CD14-positive monocyte (primary cell): ENCODE data around the gene TRIOBP. TPM values are rescaled to one million over a fixed set of nuclear protein-coding genes. Genes with fewer than 3 reads are reported as not detected.

ENCODE experiments used
- DNase-seq, 3 donors: peaks; one replicate each; pipeline ENCODE4 v3.0.0-alpha.2; 2011 to 2022
- H2AFZ ChIP-seq: 2 replicates; pipeline ENCODE4 v1.6.0; 2012; ENCODE audit warnings: mild to moderate bottlenecking, low read depth, low read length, inconsistent platforms; ENCODE audit not compliant: insufficient read depth, poor library complexity, severe bottlenecking
- H3K27ac ChIP-seq, 2 donors: 1 replicate in 1 of 2; 2 replicates in 1 of 2; pipeline ENCODE4 v1.5.1; 2012 to 2013; ENCODE audit warnings: low read length in 2 of 2, control low read depth in 1 of 2, inconsistent platforms in 1 of 2, low read depth in 1 of 2, mild to moderate bottlenecking in 1 of 2
- H3K27me3 ChIP-seq, 2 donors: one replicate each; pipeline versions ENCODE4 v1.6.0 to v1.6.1; 2011 to 2013; ENCODE audit warnings: low read length in 2 of 2; ENCODE audit not compliant: control insufficient read depth in 2 of 2, insufficient read depth in 2 of 2
- H3K36me3 ChIP-seq, 2 donors: replicated peaks in 1 of 2; 1 replicate in 1 of 2; 2 replicates in 1 of 2; pipeline versions ENCODE4 v1.5.1 to v1.6.1; 2012 to 2013; ENCODE audit warnings: low read length in 2 of 2, control low read depth in 1 of 2, inconsistent platforms in 1 of 2, mild to moderate bottlenecking in 1 of 2; ENCODE audit not compliant: insufficient read depth in 2 of 2, control insufficient read depth in 1 of 2
- H3K4me1 ChIP-seq, 2 donors: 1 replicate in 1 of 2; 2 replicates in 1 of 2; pipeline versions ENCODE4 v1.5.1 to v1.6.1; 2012 to 2013; ENCODE audit warnings: low read length in 2 of 2, control low read depth in 1 of 2, inconsistent platforms in 1 of 2, mild to moderate bottlenecking in 1 of 2, moderate library complexity in 1 of 2; ENCODE audit not compliant: insufficient read depth in 2 of 2, control insufficient read depth in 1 of 2
- H3K4me2 ChIP-seq: replicated peaks from 2 replicates; pipeline ENCODE3; 2012; ENCODE audit warnings: low read length, moderate library complexity, mild to moderate bottlenecking; ENCODE audit not compliant: poor library complexity, severe bottlenecking; ENCODE audit errors: extremely low read depth
- H3K4me3 ChIP-seq, 3 experiments: fragments of 200-600 bp in 1 of 3; sonication (generic) in 1 of 3; replicated peaks in 1 of 3; 1 replicate in 2 of 3; 2 replicates in 1 of 3; pipeline ENCODE4 v1.5.1; 2011 to 2013; ENCODE audit warnings: low read length in 3 of 3, mild to moderate bottlenecking in 3 of 3, control low read depth in 2 of 3, low read depth in 2 of 3, inconsistent platforms in 1 of 3, moderate library complexity in 1 of 3
- H3K79me2 ChIP-seq: 2 replicates; pipeline ENCODE4 v1.6.0; 2012; ENCODE audit warnings: mild to moderate bottlenecking, control low read depth, inconsistent platforms, low read length, moderate library complexity; ENCODE audit not compliant: insufficient read depth
- H3K9ac ChIP-seq: 2 replicates; pipeline ENCODE4 v1.6.0; 2017; ENCODE audit warnings: low read length, mild to moderate bottlenecking; ENCODE audit not compliant: insufficient read depth, poor library complexity, severe bottlenecking
- H3K9me3 ChIP-seq, 2 donors: replicated peaks in 1 of 2; 1 replicate in 1 of 2; 2 replicates in 1 of 2; pipeline versions ENCODE4 v1.5.1 to v1.6.1; 2012 to 2013; ENCODE audit warnings: low read length in 2 of 2, control low read depth in 1 of 2; ENCODE audit not compliant: control insufficient read depth in 1 of 2, insufficient read depth in 1 of 2
- H4K20me1 ChIP-seq: 2 replicates; pipeline ENCODE4 v1.6.0; 2012; ENCODE audit warnings: mild to moderate bottlenecking, low read length, control low read depth, moderate library complexity; ENCODE audit not compliant: insufficient read depth
- H3K27ac Mint-ChIP-seq, 7 donors: one replicate each; pipeline ENCODE4 v1.8.0; 2020; ENCODE audit warnings: mild to moderate bottlenecking in 7 of 7, mixed read lengths in 7 of 7, moderate library complexity in 6 of 7, inconsistent platforms in 2 of 7
- H3K27me3 Mint-ChIP-seq, 3 donors: one replicate each; pipeline ENCODE4 v1.8.0; 2021 to 2022; ENCODE audit warnings: low read depth in 3 of 3, mild to moderate bottlenecking in 3 of 3, mixed read lengths in 3 of 3, moderate library complexity in 3 of 3, inconsistent platforms in 1 of 3
- H3K36me3 Mint-ChIP-seq, 2 donors: one replicate each; pipeline ENCODE4 v1.8.0; 2020; ENCODE audit warnings: mixed read lengths in 2 of 2, inconsistent platforms in 1 of 2, mild to moderate bottlenecking in 1 of 2
- H3K4me1 Mint-ChIP-seq: one replicate; pipeline ENCODE4 v1.8.0; 2020; ENCODE audit warnings: mild to moderate bottlenecking, mixed read lengths
- H3K4me3 Mint-ChIP-seq, 2 donors: one replicate each; pipeline ENCODE4 v1.8.0; 2020; ENCODE audit warnings: mild to moderate bottlenecking in 2 of 2, mixed read lengths in 2 of 2, moderate library complexity in 1 of 2
- H3K9me3 Mint-ChIP-seq, 7 donors: one replicate each; pipeline ENCODE4 v1.8.0; 2020 to 2022; ENCODE audit warnings: mixed read lengths in 7 of 7, mild to moderate bottlenecking in 6 of 7, moderate library complexity in 6 of 7, inconsistent platforms in 2 of 7
- CTCF ChIP-seq: fragments of 200-600 bp; IDR thresholded peaks from one replicate; pipeline ENCODE4 v1.8.0; 2022; ENCODE audit warnings: antibody characterized with exemption, mild to moderate bottlenecking
- WGBS: methylation state at CpG from one replicate; pipeline ENCODE4 v1.1.5; 2013; ENCODE audit warnings: missing lambda C conversion rate; ENCODE audit not compliant: insufficient coverage; 5-methylcytosine and 5-hydroxymethylcytosine counted together
- intact Hi-C, 2 donors: fragments of 100-400 bp; cut with micrococcal nuclease; formaldehyde crosslinking; loops; one replicate each; pipeline versions ENCODE4 v1.15.0 to v1.15.1; 2023
- polyA plus RNA-seq, 3 donors: library from polyadenylated mRNA; depleted of rRNA in 1 of 3; unstranded in 2 of 3; stranded (reverse) in 1 of 3; fragments of 300-500 nt in 2 of 3; fragments of >200 nt in 1 of 3; fragmentation: Illumina TruSeq in 2 of 3; gene quantifications; 1 replicate in 2 of 3; 2 replicates in 1 of 3; pipeline ENCODE4 v1.2.3, GENCODE V29; 2012 to 2021

Gene TRIOBP
- polyA plus RNA-seq, 3 donors = 43.0 to 46.6 (median 44.7) TPM

GRCh38 chr22:37732699-37733607 is 36.1 kb downstream of the TRIOBP start:
- no peak overlapping the region for H3K4me3 Mint-ChIP-seq
- no peaks in the 10 kb centered on the region for H3K79me2 ChIP-seq
- 84% methylated on average over 9 of the region's 19 CpGs for WGBS
- H3K4me2 ChIP-seq = no peak overlapping the region
- H3K27me3 ChIP-seq = no peaks in the 10 kb centered on the region
- H3K36me3 ChIP-seq = no peaks in the 10 kb centered on the region
- intact Hi-C loops = loop anchor here in 1 of 2 donors (10.0 kb wide), 1 partner anchor 88 kb away; no protein-coding TSS in a partner anchor
- no peak overlapping the region for H2AFZ ChIP-seq
- peak overlapping the region in 5 of 7 donors; percentile 5 to 94 (median 85) for H3K27ac Mint-ChIP-seq
- peaks cover 0 to 3% (median 2%) of the 10 kb centered on the region in 3 donors for H3K27me3 Mint-ChIP-seq
- peaks cover 68 to 85% of the 10 kb centered on the region in 2 donors for H3K4me1 ChIP-seq
- H3K27ac ChIP-seq = peak overlapping the region in 1 of 2 donors; percentile 79
- TF ChIP-seq CTCF = no peak
- H3K4me3 ChIP-seq = no peak overlapping the region
- H3K36me3 Mint-ChIP-seq = peaks cover 3 to 7% of the 10 kb centered on the region in 2 donors
- H3K9me3 ChIP-seq = no peaks in the 10 kb centered on the region
- no peak for DNase-seq
- no peak overlapping the region for H3K9ac ChIP-seq
- H4K20me1 ChIP-seq = no peaks in the 10 kb centered on the region
- peaks cover 69% of the 10 kb centered on the region for H3K4me1 Mint-ChIP-seq
- H3K9me3 Mint-ChIP-seq = no peaks in the 10 kb centered on the region

- H3K4me1 ChIP-seq = peaks cover 67 to 85% of the 10 kb centered on the region in 2 donors
- Mint-ChIP-seq H3K27me3 (peaks cover 0 to 4% (median 2%) of the 10 kb centered on the region in 3 donors), H3K9me3 (peaks cover 0 to 2% (median 0%) of the 10 kb centered on the region in 7 donors), H3K36me3 (peaks cover 7 to 14% of the 10 kb centered on the region in 2 donors), H3K27ac (peak overlapping the region in 1 of 7 donors; percentile 26), H3K4me3 (no peak overlapping the region), H3K4me1 (peaks cover 69% of the 10 kb centered on the region)
- no peak for DNase-seq
- no peaks in the 10 kb centered on the region for H3K9me3 ChIP-seq
- no peaks in the 10 kb centered on the region for H4K20me1 ChIP-seq
- H3K4me2 ChIP-seq = no peak overlapping the region
- H2AFZ ChIP-seq = no peak overlapping the region
- H3K4me3 ChIP-seq = no peak overlapping the region
- H3K27me3 ChIP-seq = no peaks in the 10 kb centered on the region
- no peak for TF ChIP-seq CTCF
- no peak overlapping the region for H3K9ac ChIP-seq
- no peak overlapping the region for H3K27ac ChIP-seq
- intact Hi-C loops = loop anchor here in 1 of 2 donors (10.0 kb wide), 1 partner anchor 89 kb away; no protein-coding TSS in a partner anchor
- 92% methylated on average over 6 of the region's 11 CpGs for WGBS
- H3K79me2 ChIP-seq = no peaks in the 10 kb centered on the region
- no peaks in the 10 kb centered on the region for H3K36me3 ChIP-seq
These were observed 37.0 kb downstream of the TRIOBP start for GRCh38 chr22:37733625-37734401.
